ENCODE data around the gene DENND1A. TPM values are rescaled to one million over a fixed set of nuclear protein-coding genes. Genes with fewer than 3 reads are reported as not detected.
A peak's percentile ranks its signal among the peaks of the same experiment; 100 is the strongest.
"Not testable (repeated sequence)": the region's sequence is repeated elsewhere in the genome, so short reads cannot be mapped to it uniquely, and the experiment has no call there.

The DENND1A gene
- total RNA-seq, 1 donor from 2014 or later = 37.3 TPM

- Histone ChIP-seq H3K4me1 (no peaks in the 10 kb centered on the region), H3K27me3 (no peaks in the 10 kb centered on the region), H3K36me3 (no peaks in the 10 kb centered on the region), H3K4me3 (no peak overlapping the region), H3K27ac (no peak overlapping the region), H3K9me3 (no peaks in the 10 kb centered on the region)
- intact Hi-C loops (cut with DNase I) = no loop called here
- TF ChIP-seq, protein P1, sequence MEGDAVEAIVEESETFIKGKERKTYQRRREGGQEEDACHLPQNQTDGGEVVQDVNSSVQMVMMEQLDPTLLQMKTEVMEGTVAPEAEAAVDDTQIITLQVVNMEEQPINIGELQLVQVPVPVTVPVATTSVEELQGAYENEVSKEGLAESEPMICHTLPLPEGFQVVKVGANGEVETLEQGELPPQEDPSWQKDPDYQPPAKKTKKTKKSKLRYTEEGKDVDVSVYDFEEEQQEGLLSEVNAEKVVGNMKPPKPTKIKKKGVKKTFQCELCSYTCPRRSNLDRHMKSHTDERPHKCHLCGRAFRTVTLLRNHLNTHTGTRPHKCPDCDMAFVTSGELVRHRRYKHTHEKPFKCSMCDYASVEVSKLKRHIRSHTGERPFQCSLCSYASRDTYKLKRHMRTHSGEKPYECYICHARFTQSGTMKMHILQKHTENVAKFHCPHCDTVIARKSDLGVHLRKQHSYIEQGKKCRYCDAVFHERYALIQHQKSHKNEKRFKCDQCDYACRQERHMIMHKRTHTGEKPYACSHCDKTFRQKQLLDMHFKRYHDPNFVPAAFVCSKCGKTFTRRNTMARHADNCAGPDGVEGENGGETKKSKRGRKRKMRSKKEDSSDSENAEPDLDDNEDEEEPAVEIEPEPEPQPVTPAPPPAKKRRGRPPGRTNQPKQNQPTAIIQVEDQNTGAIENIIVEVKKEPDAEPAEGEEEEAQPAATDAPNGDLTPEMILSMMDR (IDR thresholded peaks at IDR 0.05) = no peak
- DNase-seq (ENCODE audit: low spot score in 2 of 2) = no peak
Measured at GRCh38 chr9:123402981-123403509, 526.9 kb downstream of the DENND1A start.

- Histone ChIP-seq H3K27me3 (no peaks in the 10 kb centered on the region), H3K9me3 (no peaks in the 10 kb centered on the region), H3K27ac (peak overlapping the region; percentile 43 to 56), H3K4me1 (no peaks in the 10 kb centered on the region), H3K36me3 (no peaks in the 10 kb centered on the region), H3K4me3 (peak overlapping the region in 1 of 2 donors; percentile 46)
- TF ChIP-seq, protein P1 (IDR thresholded peaks at IDR 0.05) = peak; percentile 49 to 69 (median 51)
- intact Hi-C loops (cut with DNase I) = no loop called here
- no peak for DNase-seq (ENCODE audit: low spot score in 2 of 2)
Measured at GRCh38 chr9:123401879-123402513, 527.9 kb downstream of the DENND1A start.

DNA sequence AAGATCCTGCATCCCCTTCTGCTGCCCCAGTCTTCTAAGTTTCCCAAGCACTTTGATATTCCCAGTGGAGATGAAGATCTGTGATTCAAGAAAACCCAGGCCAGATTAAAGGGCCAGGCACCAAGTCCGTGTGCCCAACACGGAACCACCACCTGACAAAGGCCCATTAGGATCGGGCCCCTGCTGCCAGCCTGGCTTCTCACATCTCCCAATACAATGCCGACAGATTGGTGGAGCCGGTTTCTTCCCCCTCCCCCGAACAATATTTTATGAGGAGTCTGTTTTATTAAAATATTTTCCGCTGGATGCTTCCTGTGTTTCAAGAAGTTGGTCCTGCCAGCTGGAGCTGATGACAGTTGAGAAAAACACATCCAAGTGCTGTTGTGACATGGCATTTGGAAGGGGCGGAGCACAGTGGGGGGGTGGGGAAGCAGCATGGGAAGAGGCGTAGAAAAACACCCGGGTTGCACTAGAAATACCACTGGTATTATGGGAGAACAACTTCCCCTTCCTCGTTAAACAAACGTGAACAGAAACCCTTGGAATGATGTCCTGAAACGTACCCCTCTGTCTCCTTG lies 528.9 kb downstream of the DENND1A start:
- TF ChIP-seq, protein P1 (IDR thresholded peaks at IDR 0.05) = no peak
- DNase-seq (ENCODE audit: low spot score in 2 of 2) = no peak
- intact Hi-C loops (cut with DNase I) = no loop called here
- Histone ChIP-seq H3K27ac (peak overlapping the region; percentile 43 to 56), H3K4me1 (no peaks in the 10 kb centered on the region), H3K27me3 (no peaks in the 10 kb centered on the region), H3K9me3 (no peaks in the 10 kb centered on the region), H3K36me3 (no peaks in the 10 kb centered on the region), H3K4me3 (peak overlapping the region in 1 of 2 donors; percentile 46)

DNA sequence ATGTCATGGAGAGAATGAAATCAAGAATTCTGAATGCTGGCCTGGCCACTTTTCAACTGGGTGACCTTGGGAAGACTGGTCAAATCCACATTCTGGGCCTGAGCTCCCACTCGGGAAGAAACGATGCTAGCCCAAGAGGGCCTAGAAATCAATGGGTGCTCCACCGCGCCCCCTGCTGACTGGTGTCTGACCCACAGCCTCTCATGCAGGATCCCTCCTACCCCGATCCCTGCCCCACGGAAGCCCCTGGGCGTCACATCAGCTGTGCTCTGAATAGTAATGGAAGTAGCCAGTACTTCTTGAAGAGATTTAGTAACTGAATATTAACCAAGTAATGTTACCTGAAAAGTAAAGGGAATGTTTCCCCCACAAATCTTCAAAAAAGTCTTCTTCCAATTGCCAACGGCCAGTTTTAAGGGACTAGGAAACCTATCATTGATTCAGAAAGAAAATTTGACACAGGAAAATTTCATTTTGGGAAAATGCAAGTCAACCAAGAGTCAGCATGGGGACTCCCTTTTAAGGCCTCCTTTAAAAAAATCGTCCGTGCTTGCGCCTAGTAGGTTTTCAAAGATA lies 530.0 kb downstream of the DENND1A start:
- intact Hi-C loops (cut with DNase I) = no loop called here
- H3K4me1 ChIP-seq = no peaks in the 10 kb centered on the region

GRCh38 chr9:123398938-123399337 lies 531.0 kb downstream of the DENND1A start:
- H3K36me3 ChIP-seq; DNase-seq (ENCODE audit: low spot score in 2 of 2); intact Hi-C loops (cut with DNase I); H3K4me3 ChIP-seq; H3K27me3 ChIP-seq; H3K9me3 ChIP-seq; H3K4me1 ChIP-seq; H3K27ac ChIP-seq: not testable (repeated sequence)

More for the DNA sequence above, 530.0 kb downstream of the DENND1A start:
- DNase-seq (ENCODE audit: low spot score in 2 of 2) = no peak
- no peak overlapping the region for H3K27ac ChIP-seq
- H3K27me3 ChIP-seq = no peaks in the 10 kb centered on the region
- H3K4me3 ChIP-seq = no peak overlapping the region
- TF ChIP-seq, protein P1 (IDR thresholded peaks at IDR 0.05) = peak in 1 of 3 experiments; percentile 8
- H3K9me3 ChIP-seq = no peaks in the 10 kb centered on the region
- H3K36me3 ChIP-seq = no peaks in the 10 kb centered on the region

DNA sequence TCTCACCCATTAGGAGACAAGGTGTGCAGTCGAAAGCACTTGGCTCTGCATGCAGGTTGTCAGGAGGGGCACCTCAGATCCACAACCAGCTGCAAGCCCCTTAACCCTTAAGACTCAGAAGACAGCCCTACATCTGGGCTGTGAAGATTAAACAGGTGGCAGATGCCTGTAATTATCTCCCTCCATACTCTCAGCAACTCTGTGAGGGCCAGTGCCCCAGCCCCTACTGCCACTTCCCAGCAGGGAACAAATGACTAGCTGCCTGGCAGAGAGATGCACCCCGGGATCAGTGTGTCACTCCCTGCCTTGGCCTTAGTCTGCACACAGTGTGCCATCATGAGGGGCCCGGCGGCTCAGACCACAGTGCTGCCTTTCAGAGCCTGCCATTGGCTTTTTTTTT lies 532.0 kb downstream of the DENND1A start:
- Histone ChIP-seq H3K4me1 (no peaks in the 10 kb centered on the region), H3K9me3 (no peaks in the 10 kb centered on the region), H3K4me3 (no peak overlapping the region), H3K36me3 (no peaks in the 10 kb centered on the region), H3K27me3 (no peaks in the 10 kb centered on the region), H3K27ac (no peak overlapping the region)
- intact Hi-C loops (cut with DNase I) = no loop called here
- no peak for DNase-seq (ENCODE audit: low spot score in 2 of 2)
- TF ChIP-seq, protein P1 (IDR thresholded peaks at IDR 0.05) = no peak

All from ascending aorta (tissue), 2 donors.